Caco-2 (cell line): ENCODE data around the gene HPN. TPM values are rescaled to one million over a fixed set of nuclear protein-coding genes. Genes with fewer than 3 reads are reported as not detected.

Source experiments
- BruUV-seq: library from RNA; stranded (reverse); fragments of 400-500 nt; replicated peaks from 2 replicates; lab custom pipeline; 2021; lab: Mats Ljungman, UMichigan
- CTCF ChIA-PET: fragments of 300-600 bp; sonication (Branson Sonifier 250); formaldehyde crosslinking; loops from one replicate; lab custom pipeline; 2022; ENCODE audit warnings: antibody characterized with exemption; lab: Charles Lee
- POLR2A ChIA-PET: fragments of 300-600 bp; sonication (Branson Sonifier 250); formaldehyde crosslinking; loops from one replicate; lab custom pipeline; 2022; ENCODE audit warnings: antibody characterized with exemption; lab: Charles Lee
- DNase-seq, 2 experiments: peaks; one replicate each; pipeline versions ENCODE4 v3.0.0 to v3.0.0-alpha.2; 2020 to 2022
- H3K27me3 ChIP-seq: replicated peaks from 2 replicates; pipeline ENCODE4 v1.6.0; 2011; ENCODE audit warnings: low read length; ENCODE audit not compliant: control insufficient read depth, insufficient read depth
- H3K36me3 ChIP-seq: 2 replicates; pipeline ENCODE4 v1.5.1; 2011; ENCODE audit warnings: low read length; ENCODE audit not compliant: control insufficient read depth, insufficient read depth
- H3K4me1 ChIP-seq: fragments of 250-450 bp; sonication (Bioruptor Pico); 2 replicates; pipeline ENCODE4 v1.5.1; 2020; ENCODE audit warnings: mild to moderate bottlenecking
- H3K4me3 ChIP-seq: 2 replicates; pipeline ENCODE4 v1.5.1; 2011; ENCODE audit warnings: low read depth, mild to moderate bottlenecking, control low read depth, low read length
- H3K9me3 ChIP-seq: fragments of 250-450 bp; sonication (Bioruptor Pico); 2 replicates; pipeline ENCODE4 v1.5.1; 2020; ENCODE audit warnings: mild to moderate bottlenecking, moderate library complexity
- H3K27ac Mint-ChIP-seq: one replicate; pipeline ENCODE4 v1.8.0; 2022; ENCODE audit warnings: mixed read lengths; ENCODE audit not compliant: unreplicated experiment
- H3K27me3 Mint-ChIP-seq: one replicate; pipeline ENCODE4 v1.8.0; 2022; ENCODE audit warnings: mixed read lengths; ENCODE audit not compliant: insufficient read depth, unreplicated experiment
- H3K36me3 Mint-ChIP-seq: one replicate; pipeline ENCODE4 v1.8.0; 2022; ENCODE audit warnings: mild to moderate bottlenecking, mixed read lengths; ENCODE audit not compliant: insufficient read depth, unreplicated experiment
- H3K4me1 Mint-ChIP-seq: one replicate; pipeline ENCODE4 v1.8.0; 2022; ENCODE audit warnings: low read depth, mixed read lengths; ENCODE audit not compliant: unreplicated experiment
- H3K4me3 Mint-ChIP-seq: one replicate; pipeline ENCODE4 v1.8.0; 2022; ENCODE audit warnings: mild to moderate bottlenecking, moderate library complexity, mixed read lengths; ENCODE audit not compliant: unreplicated experiment
- H3K9me3 Mint-ChIP-seq: one replicate; pipeline ENCODE4 v1.8.0; 2022; ENCODE audit warnings: mixed read lengths; ENCODE audit not compliant: unreplicated experiment
- intact Hi-C: fragments of 100-400 bp; cut with micrococcal nuclease; formaldehyde crosslinking; loops from one replicate; pipeline ENCODE4 v1.10.0; 2022; ENCODE audit not compliant: unreplicated experiment
- total RNA-seq: library from RNA; stranded (reverse); gene quantifications from 2 replicates; pipeline ENCODE4 v1.2.3, GENCODE V29; 2022
- TF ChIP-seq, protein P1 (sequence below), 2 experiments: fragments of 200-600 bp in 1 of 2; IDR thresholded peaks; 1 replicate in 1 of 2; 2 replicates in 1 of 2; pipeline versions ENCODE4 v1.5.1 to v1.8.0; 2011 to 2022; ENCODE audit warnings: antibody characterized with exemption in 1 of 2, control low read depth in 1 of 2, inconsistent platforms in 1 of 2, low read depth in 1 of 2, low read length in 1 of 2, mild to moderate bottlenecking in 1 of 2, moderate library complexity in 1 of 2; ENCODE audit not compliant: insufficient read depth in 1 of 2, severe bottlenecking in 1 of 2, unreplicated experiment in 1 of 2

Gene HPN
- total RNA-seq, 1 experiment from 2014 or later, result 20.8 TPM

DNA sequence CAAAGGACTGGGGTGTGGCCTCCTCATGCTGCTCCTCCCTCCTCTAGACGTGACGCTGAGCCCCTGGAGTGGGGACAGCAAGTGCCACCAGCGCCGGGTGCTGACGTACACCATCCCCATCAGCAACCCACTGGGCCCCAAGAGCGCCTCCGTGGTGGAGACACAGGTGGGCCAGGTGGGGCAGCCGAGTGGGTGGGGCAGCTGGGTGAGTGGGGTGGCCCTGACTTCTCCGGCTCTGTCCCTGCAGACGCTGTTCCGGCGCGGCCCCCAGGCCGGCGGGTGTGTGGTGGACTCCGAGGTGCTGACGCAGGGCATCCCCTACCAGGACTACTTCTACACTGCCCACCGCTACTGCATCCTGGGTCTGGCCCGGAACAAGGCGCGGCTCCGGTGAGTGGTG is 22.4 kb upstream of the HPN start:
- POLR2A ChIA-PET, result no interaction called here

DNA sequence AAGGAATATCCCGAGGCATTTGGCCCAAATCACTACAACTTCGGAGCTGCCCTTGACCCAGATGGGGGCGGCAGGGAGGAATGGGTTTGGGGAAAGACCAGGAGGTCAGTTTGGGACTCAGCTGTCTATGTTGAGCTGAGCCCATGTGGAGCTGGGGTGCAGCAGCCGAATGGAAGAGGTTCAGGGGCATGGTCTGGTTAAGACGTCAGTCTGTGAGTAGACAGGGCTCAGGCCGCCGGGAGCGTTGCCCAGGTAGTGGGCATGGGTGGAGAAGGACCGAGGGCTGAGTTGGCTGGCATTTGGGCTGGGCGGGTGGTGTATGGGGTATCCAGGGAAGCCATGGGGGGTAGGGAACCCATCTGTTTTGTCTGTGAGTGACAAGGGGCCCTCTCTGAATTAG is 20.5 kb upstream of the HPN start:
- H3K27me3 ChIP-seq, result no peaks in the 10 kb centered on the region
- CTCF ChIA-PET, result no interaction called here
- no peaks in the 10 kb centered on the region for H3K4me1 ChIP-seq
- POLR2A ChIA-PET, result no interaction called here
- Mint-ChIP-seq H3K27me3 (no peaks in the 10 kb centered on the region), H3K4me1 (no peaks in the 10 kb centered on the region), H3K27ac (peak overlapping the region; percentile 18), H3K4me3 (no peak overlapping the region), H3K9me3 (no peaks in the 10 kb centered on the region), H3K36me3 (peaks cover 92% of the 10 kb centered on the region)
- H3K4me3 ChIP-seq, result no peak overlapping the region
- peaks cover 4% of the 10 kb centered on the region; the same call in 1 of the 2 replicates for H3K36me3 ChIP-seq
- no peaks in the 10 kb centered on the region for H3K9me3 ChIP-seq
- TF ChIP-seq, protein P1, sequence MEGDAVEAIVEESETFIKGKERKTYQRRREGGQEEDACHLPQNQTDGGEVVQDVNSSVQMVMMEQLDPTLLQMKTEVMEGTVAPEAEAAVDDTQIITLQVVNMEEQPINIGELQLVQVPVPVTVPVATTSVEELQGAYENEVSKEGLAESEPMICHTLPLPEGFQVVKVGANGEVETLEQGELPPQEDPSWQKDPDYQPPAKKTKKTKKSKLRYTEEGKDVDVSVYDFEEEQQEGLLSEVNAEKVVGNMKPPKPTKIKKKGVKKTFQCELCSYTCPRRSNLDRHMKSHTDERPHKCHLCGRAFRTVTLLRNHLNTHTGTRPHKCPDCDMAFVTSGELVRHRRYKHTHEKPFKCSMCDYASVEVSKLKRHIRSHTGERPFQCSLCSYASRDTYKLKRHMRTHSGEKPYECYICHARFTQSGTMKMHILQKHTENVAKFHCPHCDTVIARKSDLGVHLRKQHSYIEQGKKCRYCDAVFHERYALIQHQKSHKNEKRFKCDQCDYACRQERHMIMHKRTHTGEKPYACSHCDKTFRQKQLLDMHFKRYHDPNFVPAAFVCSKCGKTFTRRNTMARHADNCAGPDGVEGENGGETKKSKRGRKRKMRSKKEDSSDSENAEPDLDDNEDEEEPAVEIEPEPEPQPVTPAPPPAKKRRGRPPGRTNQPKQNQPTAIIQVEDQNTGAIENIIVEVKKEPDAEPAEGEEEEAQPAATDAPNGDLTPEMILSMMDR (IDR thresholded peaks at IDR 0.05; ENCODE audit: insufficient read depth in 1 of 2, low read depth in 1 of 2, low read length in 1 of 2, severe bottlenecking in 1 of 2, unreplicated experiment in 1 of 2), result no peak
- intact Hi-C loops, result no loop called here
- no TSS peak for BruUV-seq
- no peak for DNase-seq

More for the DNA sequence above, 22.4 kb upstream of the HPN start:
- Histone ChIP-seq H3K9me3 (no peaks in the 10 kb centered on the region), H3K36me3 (peaks cover 6% of the 10 kb centered on the region), H3K27me3 (no peaks in the 10 kb centered on the region), H3K4me3 (no peak overlapping the region), H3K4me1 (no peaks in the 10 kb centered on the region)
- Mint-ChIP-seq H3K36me3 (peaks cover 96% of the 10 kb centered on the region), H3K9me3 (no peaks in the 10 kb centered on the region), H3K4me1 (no peaks in the 10 kb centered on the region), H3K27me3 (no peaks in the 10 kb centered on the region), H3K27ac (peak overlapping the region; percentile 70), H3K4me3 (no peak overlapping the region)
- CTCF ChIA-PET, result no interaction called here
- intact Hi-C loops, result no loop called here
- no peak for DNase-seq
- TF ChIP-seq, protein P1 (IDR thresholded peaks at IDR 0.05; ENCODE audit: insufficient read depth in 1 of 2, low read depth in 1 of 2, low read length in 1 of 2, severe bottlenecking in 1 of 2, unreplicated experiment in 1 of 2), result no peak
- BruUV-seq, result no TSS peak

DNA sequence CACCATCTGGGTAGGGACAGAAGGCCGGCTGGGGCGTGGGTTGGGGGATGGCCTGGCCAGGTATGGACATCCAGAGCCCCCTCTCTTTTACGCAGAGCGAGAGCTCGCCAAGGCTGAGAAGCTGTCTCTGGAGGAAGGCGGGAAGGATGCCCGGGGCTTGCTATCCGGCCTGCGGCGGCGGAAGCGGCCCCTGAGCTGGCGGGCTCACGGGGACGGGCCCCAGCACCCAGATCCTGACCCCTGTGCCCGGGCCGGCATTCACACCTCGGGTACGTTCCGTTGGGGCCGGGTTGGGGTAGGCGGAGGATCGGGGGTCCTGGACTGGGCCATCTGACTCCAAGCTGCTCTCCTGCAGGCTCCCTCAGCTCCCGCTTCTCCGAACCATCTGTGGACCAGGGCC is 19.9 kb upstream of the HPN start:
- no peaks in the 10 kb centered on the region for H3K27me3 ChIP-seq
- DNase-seq, result no peak
- Mint-ChIP-seq H3K9me3 (no peaks in the 10 kb centered on the region), H3K27me3 (no peaks in the 10 kb centered on the region), H3K36me3 (peaks cover 92% of the 10 kb centered on the region), H3K4me3 (no peak overlapping the region), H3K27ac (no peak overlapping the region), H3K4me1 (no peaks in the 10 kb centered on the region)
- H3K4me1 ChIP-seq, result no peaks in the 10 kb centered on the region
- H3K36me3 ChIP-seq, result peaks cover 7% of the 10 kb centered on the region
- TF ChIP-seq, protein P1 (IDR thresholded peaks at IDR 0.05; ENCODE audit: insufficient read depth in 1 of 2, low read depth in 1 of 2, low read length in 1 of 2, severe bottlenecking in 1 of 2, unreplicated experiment in 1 of 2), result no peak
- intact Hi-C loops, result no loop called here
- no peak overlapping the region for H3K4me3 ChIP-seq
- no peaks in the 10 kb centered on the region for H3K9me3 ChIP-seq
- BruUV-seq, result no TSS peak
- ChIA-PET POLR2A (interaction anchor here (0.6 kb wide), 1 partner anchor 399 kb away, joined by 3 read pairs; no protein-coding TSS in a partner anchor), CTCF (no interaction called here)
